H9 (cell line): ENCODE results near the gene RAB40C. TPM values are rescaled to one million over a fixed set of nuclear protein-coding genes. Genes with fewer than 3 reads are reported as not detected.

ENCODE experiments used
- DNase-seq: peaks from one replicate; pipeline ENCODE4 v3.0.0-alpha.2; 2017
- H2AFZ ChIP-seq: one replicate; pipeline ENCODE4 v1.6.1; 2013; ENCODE audit warnings: mild to moderate bottlenecking, low read length, control low read depth, moderate library complexity
- H2AK5ac ChIP-seq: 2 replicates; pipeline ENCODE4 v1.6.1; 2013; ENCODE audit warnings: low read length, control low read depth, mixed read lengths; ENCODE audit not compliant: insufficient read length
- H2BK120ac ChIP-seq: one replicate; pipeline ENCODE4 v1.6.1; 2013; ENCODE audit warnings: low read depth, mild to moderate bottlenecking, low read length, control low read depth, inconsistent platforms; ENCODE audit not compliant: poor library complexity, severe bottlenecking
- H2BK12ac ChIP-seq: 2 replicates; pipeline ENCODE4 v1.6.1; 2013; ENCODE audit warnings: low read length, control low read depth, mixed read lengths, low read depth; ENCODE audit not compliant: insufficient read length
- H2BK15ac ChIP-seq: 2 replicates; pipeline ENCODE4 v1.6.1; 2013; ENCODE audit warnings: low read depth, low read length, control low read depth
- H2BK20ac ChIP-seq: one replicate; pipeline ENCODE4 v1.6.1; 2013; ENCODE audit warnings: low read depth, mild to moderate bottlenecking, low read length, control low read depth, inconsistent platforms; ENCODE audit not compliant: poor library complexity, severe bottlenecking
- H2BK5ac ChIP-seq: 2 replicates; pipeline ENCODE4 v1.6.1; 2013; ENCODE audit warnings: low read length, control low read depth, mixed read lengths; ENCODE audit not compliant: insufficient read length
- H3K14ac ChIP-seq: 2 replicates; pipeline ENCODE4 v1.6.1; 2013; ENCODE audit warnings: low read length, control low read depth; ENCODE audit not compliant: insufficient read depth
- H3K18ac ChIP-seq: 2 replicates; pipeline ENCODE4 v1.6.1; 2013; ENCODE audit warnings: low read depth, mild to moderate bottlenecking, mixed read lengths, low read length, control low read depth; ENCODE audit not compliant: insufficient read length
- H3K23ac ChIP-seq: 2 replicates; pipeline ENCODE4 v1.6.1; 2013; ENCODE audit warnings: low read length, control low read depth, mixed read lengths, low read depth; ENCODE audit not compliant: insufficient read length
- H3K23me2 ChIP-seq: 2 replicates; pipeline ENCODE4 v1.6.1; 2013; ENCODE audit warnings: low read depth, mild to moderate bottlenecking, mixed read lengths, low read length, control low read depth; ENCODE audit not compliant: insufficient read length, poor library complexity, severe bottlenecking
- H3K27ac ChIP-seq: 2 replicates; pipeline ENCODE4 v1.5.1; 2013; ENCODE audit warnings: low read length, control low read depth, mixed read lengths, low read depth; ENCODE audit not compliant: insufficient read length
- H3K27me3 ChIP-seq: 2 replicates; pipeline ENCODE4 v1.6.1; 2013; ENCODE audit warnings: low read length, control low read depth, inconsistent platforms; ENCODE audit not compliant: insufficient read depth
- H3K4ac ChIP-seq: 2 replicates; pipeline ENCODE4 v1.6.1; 2013; ENCODE audit warnings: low read depth, mild to moderate bottlenecking, control low read depth, inconsistent platforms, low read length, moderate library complexity
- H3K4me1 ChIP-seq: 2 replicates; pipeline ENCODE4 v1.6.1; 2013; ENCODE audit warnings: low read length, control low read depth, inconsistent platforms; ENCODE audit not compliant: insufficient read depth
- H3K4me2 ChIP-seq: 2 replicates; pipeline ENCODE4 v1.6.1; 2013; ENCODE audit warnings: low read length, control low read depth, mixed read lengths; ENCODE audit not compliant: insufficient read length, insufficient read depth
- H3K56ac ChIP-seq: 2 replicates; pipeline ENCODE4 v1.6.1; 2013; ENCODE audit warnings: low read depth, mild to moderate bottlenecking, mixed read lengths, low read length, control low read depth; ENCODE audit not compliant: insufficient read length
- H3K79me1 ChIP-seq: 2 replicates; pipeline ENCODE4 v1.6.1; 2013; ENCODE audit warnings: low read depth, mild to moderate bottlenecking, moderate library complexity, low read length, control low read depth, inconsistent platforms; ENCODE audit not compliant: insufficient read depth, poor library complexity, severe bottlenecking
- H3K79me2 ChIP-seq: 2 replicates; pipeline ENCODE4 v1.6.1; 2013; ENCODE audit warnings: low read length, control low read depth, inconsistent platforms; ENCODE audit not compliant: insufficient read depth
- H3K9ac ChIP-seq: 2 replicates; pipeline ENCODE4 v1.6.1; 2013; ENCODE audit warnings: low read length, control low read depth, mixed read lengths; ENCODE audit not compliant: insufficient read length; ENCODE audit errors: extremely low read depth
- H3K9me3 ChIP-seq: one replicate; pipeline ENCODE4 v1.6.1; 2013; ENCODE audit warnings: low read depth, low read length, inconsistent platforms; ENCODE audit not compliant: control insufficient read depth
- H3T11ph ChIP-seq: one replicate; pipeline ENCODE4 v1.6.1; 2013; ENCODE audit warnings: mild to moderate bottlenecking, low read length, control low read depth, inconsistent platforms
- H4K20me1 ChIP-seq: one replicate; pipeline ENCODE4 v1.6.1; 2013; ENCODE audit not compliant: control insufficient read depth, insufficient read length, insufficient read depth
- H4K5ac ChIP-seq: 2 replicates; pipeline ENCODE4 v1.6.1; 2013; ENCODE audit warnings: low read depth, mild to moderate bottlenecking, mixed read lengths, low read length, control low read depth; ENCODE audit not compliant: insufficient read length
- H4K8ac ChIP-seq: replicated peaks from 2 replicates; pipeline ENCODE4 v1.6.1; 2013; ENCODE audit warnings: low read length, control low read depth, mixed read lengths, low read depth; ENCODE audit not compliant: insufficient read length
- H4K91ac ChIP-seq: 2 replicates; pipeline ENCODE4 v1.6.1; 2013; ENCODE audit warnings: low read depth, mild to moderate bottlenecking, moderate library complexity, mixed read lengths, low read length, control low read depth; ENCODE audit not compliant: insufficient read length
- H3K27ac Mint-ChIP-seq, 3 experiments: 2 replicates in 2 of 3; 3 replicates in 1 of 3; pipeline ENCODE4 v1.8.0; 2020 to 2021; ENCODE audit warnings: mixed read lengths in 3 of 3, mild to moderate bottlenecking in 1 of 3, moderate library complexity in 1 of 3
- H3K27me3 Mint-ChIP-seq: 2 replicates; pipeline ENCODE4 v1.8.0; 2021; ENCODE audit warnings: low read depth, mild to moderate bottlenecking, moderate library complexity, mixed read lengths
- H3K36me3 Mint-ChIP-seq, 3 experiments: 2 replicates in 2 of 3; 3 replicates in 1 of 3; pipeline ENCODE4 v1.8.0; 2020 to 2021; ENCODE audit warnings: low read depth in 3 of 3, mixed read lengths in 3 of 3; ENCODE audit not compliant: insufficient read depth in 1 of 3
- H3K4me1 Mint-ChIP-seq, 2 experiments: 2 replicates each; pipeline ENCODE4 v1.8.0; 2020; ENCODE audit warnings: mixed read lengths in 2 of 2
- H3K4me3 Mint-ChIP-seq, 2 experiments: 2 replicates in 1 of 2; 3 replicates in 1 of 2; pipeline ENCODE4 v1.8.0; 2020 to 2021; ENCODE audit warnings: mild to moderate bottlenecking in 2 of 2, mixed read lengths in 2 of 2, moderate library complexity in 1 of 2
- H3K9me3 Mint-ChIP-seq, 2 experiments: 2 replicates in 1 of 2; 3 replicates in 1 of 2; pipeline ENCODE4 v1.8.0; 2020; ENCODE audit warnings: mild to moderate bottlenecking in 2 of 2, mixed read lengths in 2 of 2, moderate library complexity in 1 of 2
- CTCF ChIP-seq: fragments of 200-600 bp; sonication (generic); conservative IDR thresholded peaks from 3 replicates; pipeline ENCODE4 v1.8.0; 2021; ENCODE audit warnings: antibody characterized with exemption, mild to moderate bottlenecking
- WGBS: extraction: QIAGEN DNeasy Blood & Tissue Kit; methylation state at CpG from one replicate; pipeline ENCODE4 v1.1.7; 2013; ENCODE audit warnings: missing lambda C conversion rate, low lambda C conversion rate, mixed read lengths; ENCODE audit not compliant: insufficient read length; ENCODE audit errors: extremely low coverage; 5-methylcytosine and 5-hydroxymethylcytosine counted together
- total RNA-seq: library from RNA; stranded (reverse); gene quantifications from 2 replicates; pipeline ENCODE4 v1.2.1, GENCODE V29; 2021

Gene RAB40C
- total RNA-seq, 1 experiment from 2014 or later: 19.1 TPM

GRCh38 chr16:625117-625976 lies 35.5 kb downstream of the RAB40C start:
- no peaks in the 10 kb centered on the region for H3K23me2 ChIP-seq
- H3K56ac ChIP-seq: no peak overlapping the region
- no peaks in the 10 kb centered on the region for H3K9me3 Mint-ChIP-seq
- H2BK20ac ChIP-seq: no peak overlapping the region
- peaks cover 0 to 10% (median 0%) of the 10 kb centered on the region in 3 experiments; a peak in 3 of 7 replicates for H3K36me3 Mint-ChIP-seq
- no peaks in the 10 kb centered on the region for H3K9me3 ChIP-seq
- no peak overlapping the region for H3T11ph ChIP-seq
- no peak overlapping the region for H3K14ac ChIP-seq
- H2BK12ac ChIP-seq: no peak overlapping the region
- no peak overlapping the region for H3K23ac ChIP-seq
- H2BK120ac ChIP-seq: no peak overlapping the region
- H3K4me2 ChIP-seq: no peak overlapping the region
- H3K79me1 ChIP-seq: no peaks in the 10 kb centered on the region
- H2BK15ac ChIP-seq: no peak overlapping the region
- no peaks in the 10 kb centered on the region for H3K27me3 ChIP-seq
- no peak overlapping the region for H4K8ac ChIP-seq
- H3K18ac ChIP-seq: no peak overlapping the region
- H2BK5ac ChIP-seq: no peak overlapping the region
- H4K20me1 ChIP-seq: no peaks in the 10 kb centered on the region
- H2AK5ac ChIP-seq: no peak overlapping the region
- H3K79me2 ChIP-seq: no peaks in the 10 kb centered on the region
- no peak for DNase-seq
- no peak overlapping the region for H3K27ac Mint-ChIP-seq
- H2AFZ ChIP-seq: no peak overlapping the region
- no peak overlapping the region for H3K27ac ChIP-seq
- H3K4ac ChIP-seq: no peak overlapping the region
- H4K91ac ChIP-seq: no peak overlapping the region
- WGBS: no CpG with 5 or more reads among the region's 37 CpGs
- no peak overlapping the region for H3K9ac ChIP-seq
- no peak for TF ChIP-seq CTCF
- no peaks in the 10 kb centered on the region for H3K27me3 Mint-ChIP-seq
- no peak overlapping the region for H3K4me3 Mint-ChIP-seq
- no peaks in the 10 kb centered on the region; the same call in 1 of the 2 replicates for H3K4me1 ChIP-seq
- H3K4me1 Mint-ChIP-seq: peaks cover 21 to 50% of the 10 kb centered on the region in 2 experiments
- H4K5ac ChIP-seq: no peak overlapping the region
